ENCODE results near the gene DAAM1. TPM values are rescaled to one million over a fixed set of nuclear protein-coding genes. Genes with fewer than 3 reads are reported as not detected.
A peak's percentile ranks its signal among the peaks of the same experiment; 100 is the strongest.

The DAAM1 gene
- total RNA-seq, 1 experiment from 2014 or later: 18.2 TPM

DNA sequence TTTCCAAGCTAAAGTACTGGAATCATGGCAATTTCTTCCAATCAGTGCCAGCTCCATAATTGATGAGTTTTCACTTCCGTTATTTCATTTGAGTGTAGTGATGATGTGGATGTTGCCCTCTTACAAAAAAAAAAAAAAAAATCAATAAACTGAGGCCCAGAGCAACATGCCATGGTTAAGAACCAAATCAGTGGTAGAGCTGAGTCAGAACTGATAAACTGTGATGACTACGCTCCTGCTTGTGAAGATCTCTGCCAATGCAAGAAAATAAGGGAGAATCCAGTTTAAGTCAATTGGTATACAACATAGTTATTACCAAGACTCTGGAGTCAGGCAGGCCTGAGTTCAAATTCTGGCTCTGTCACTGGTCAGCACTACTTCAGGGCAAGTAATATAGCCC, 174.0 kb downstream of the DAAM1 start:
- peak; percentile 58 for DNase-seq (ENCODE audit: low read depth)

DNA sequence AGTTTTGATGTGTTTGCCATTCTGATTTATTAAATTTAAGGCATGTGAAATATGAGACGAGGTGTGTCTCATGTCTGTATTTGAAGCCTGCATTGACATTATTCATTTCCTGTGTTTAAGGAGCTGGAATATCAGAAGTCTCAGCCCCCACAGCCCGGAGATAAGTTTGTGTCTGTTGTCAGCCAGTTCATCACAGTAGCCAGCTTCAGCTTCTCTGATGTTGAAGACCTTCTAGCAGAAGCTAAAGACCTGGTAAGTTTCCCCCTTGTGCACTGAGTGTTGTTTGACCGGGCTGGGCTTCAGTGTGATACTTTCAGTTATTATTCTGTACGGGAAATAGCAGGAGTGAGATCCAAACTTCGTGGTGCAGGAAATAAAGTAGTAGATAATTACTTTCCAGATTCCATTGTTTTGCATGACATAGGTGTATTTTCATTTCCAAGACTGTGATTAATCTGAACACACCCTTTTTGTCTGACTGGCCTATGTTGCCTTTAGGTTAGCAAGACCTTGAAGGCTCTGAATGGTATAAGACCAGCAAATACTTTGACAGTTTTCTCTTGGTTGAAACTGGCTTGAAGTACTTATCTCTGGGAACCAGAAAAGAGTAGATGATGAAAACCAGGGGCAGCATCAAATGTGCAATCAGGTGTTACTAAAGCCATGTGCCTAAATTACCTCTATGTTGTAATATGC, 175.2 kb downstream of the DAAM1 start:
- DNase-seq (ENCODE audit: low read depth): peak; percentile 56

DNA sequence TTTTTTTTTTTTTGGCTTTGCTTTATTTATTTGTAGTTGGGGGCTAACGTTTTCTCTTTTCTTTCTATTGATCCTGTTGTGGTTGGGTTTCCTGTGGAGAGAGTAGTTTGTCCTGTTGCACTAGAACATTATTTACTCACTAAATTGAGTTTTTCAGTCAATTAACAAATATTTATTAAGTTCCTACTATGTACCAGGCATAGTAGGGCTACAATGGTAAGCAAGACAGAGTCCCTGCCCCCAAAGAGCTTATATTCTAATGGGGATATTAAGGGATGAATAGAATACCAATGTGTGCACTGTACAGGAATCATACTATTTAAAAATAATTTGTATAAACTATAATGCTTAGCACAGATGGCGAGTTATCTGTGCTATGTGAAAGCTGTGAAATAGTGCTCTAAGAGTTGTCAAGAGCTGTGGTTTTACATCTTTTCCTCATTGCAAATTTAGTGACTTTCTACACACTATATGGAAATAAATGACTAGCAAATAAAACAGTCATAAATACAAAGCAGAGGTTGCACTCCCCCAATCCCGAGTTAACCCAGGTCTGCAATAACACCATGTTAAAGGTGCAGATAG, 181.8 kb downstream of the DAAM1 start:
- no peak for DNase-seq (ENCODE audit: low read depth)

DNA sequence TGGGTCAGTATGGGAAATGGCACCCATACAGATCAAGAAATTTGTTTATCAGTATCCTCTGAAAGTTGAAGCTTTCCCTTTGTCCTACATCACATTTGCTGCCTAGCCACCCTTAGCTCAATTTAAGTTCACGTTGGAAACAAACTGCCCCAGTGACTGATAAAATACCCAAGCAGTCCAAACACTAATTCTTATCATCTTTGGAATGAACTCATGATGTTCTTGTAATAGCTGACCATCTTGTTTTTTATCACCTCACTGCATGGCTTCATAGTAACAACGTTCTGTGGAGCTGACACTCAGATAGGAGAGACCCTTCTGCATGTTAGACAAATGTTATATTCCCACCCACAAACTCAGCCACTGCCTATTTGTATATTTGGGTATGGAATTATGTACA, 183.3 kb downstream of the DAAM1 start:
- DNase-seq (ENCODE audit: low read depth): no peak

GRCh38 chr14:59374048-59374447, 185.6 kb downstream of the DAAM1 start:
- peak; percentile 35 for DNase-seq (ENCODE audit: low read depth)

GRCh38 chr14:59376686-59377085, 188.2 kb downstream of the DAAM1 start:
- no peak for DNase-seq (ENCODE audit: low read depth)

GRCh38 chr14:59377491-59377890, 189.0 kb downstream of the DAAM1 start:
- no peak for DNase-seq (ENCODE audit: low read depth)

DNA sequence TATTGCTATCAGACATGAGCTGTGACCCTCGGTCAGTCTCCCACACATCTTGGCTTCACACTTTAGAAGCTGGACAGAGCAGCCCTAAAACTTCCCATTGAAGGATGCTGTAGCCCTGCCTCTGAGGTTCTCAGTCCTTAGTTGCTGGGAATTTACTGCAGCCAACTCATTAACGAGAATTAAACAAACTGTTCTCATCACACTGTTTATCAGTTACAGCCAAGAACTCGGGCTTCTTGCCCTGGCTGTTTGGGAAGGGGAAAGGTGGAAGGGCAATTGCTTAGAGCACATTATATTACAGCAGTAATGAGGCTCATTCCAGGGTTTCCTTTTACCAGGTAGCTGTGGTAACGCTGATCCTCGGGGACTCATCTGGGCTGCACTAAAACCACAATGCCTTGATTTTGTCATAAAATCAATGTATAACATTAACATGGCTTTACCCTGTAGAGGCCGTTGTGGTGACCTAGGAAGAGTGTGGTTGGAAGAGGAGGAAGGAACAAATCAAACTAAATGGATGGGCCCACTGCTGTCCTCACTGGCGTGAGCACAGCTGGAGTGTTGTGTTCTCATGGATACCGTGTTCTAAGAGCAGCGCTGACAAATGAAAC, 189.6 kb downstream of the DAAM1 start:
- no peak for DNase-seq (ENCODE audit: low read depth)

DNA sequence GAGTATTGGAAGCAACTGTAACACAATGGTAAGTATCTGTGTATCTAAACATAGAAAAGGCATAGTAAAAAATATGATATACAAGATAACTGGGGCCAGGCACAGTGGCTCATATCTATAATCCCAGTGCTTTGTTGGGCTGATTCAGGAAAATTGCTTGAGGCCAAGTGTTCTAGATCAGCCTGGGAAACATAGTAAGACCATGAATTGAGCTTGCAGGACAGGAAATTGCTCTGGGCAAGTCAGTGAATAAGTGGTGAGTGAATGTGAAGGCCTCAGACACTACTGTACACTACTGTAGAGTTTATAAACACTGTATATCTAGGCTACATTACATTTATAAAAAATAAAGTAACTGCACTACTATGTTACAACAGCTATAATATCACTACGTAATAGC, 201.5 kb downstream of the DAAM1 start:
- DNase-seq (ENCODE audit: low read depth): peak; percentile 6

DNA sequence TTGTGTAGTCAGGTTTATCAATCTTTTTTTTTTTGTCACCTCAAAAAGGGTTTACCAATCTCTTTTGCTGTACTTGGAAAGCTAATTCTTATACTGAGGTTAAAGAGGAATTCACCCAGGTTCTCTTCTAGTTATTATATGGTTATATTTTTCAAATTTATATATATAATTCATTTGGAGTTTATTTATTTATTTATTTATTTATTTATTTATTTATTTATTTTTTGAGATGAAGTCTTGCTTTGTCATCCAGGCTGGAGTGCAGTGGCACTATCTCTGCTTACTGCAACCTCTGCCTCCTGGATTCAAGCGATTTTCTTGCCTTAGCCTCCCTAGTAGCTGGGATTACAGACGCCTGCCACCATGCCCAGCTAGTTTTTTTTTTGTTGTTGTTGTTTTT, 202.9 kb downstream of the DAAM1 start:
- DNase-seq (ENCODE audit: low read depth): no peak

- DNase-seq (ENCODE audit: low read depth): peak; percentile 15
These were observed 205.8 kb downstream of the DAAM1 start for GRCh38 chr14:59394268-59394667.

GRCh38 chr14:59395672-59396071, 207.2 kb downstream of the DAAM1 start:
- DNase-seq (ENCODE audit: low read depth): no peak

GRCh38 chr14:59398841-59399240, 210.4 kb downstream of the DAAM1 start:
- DNase-seq (ENCODE audit: low read depth): no peak

DNA sequence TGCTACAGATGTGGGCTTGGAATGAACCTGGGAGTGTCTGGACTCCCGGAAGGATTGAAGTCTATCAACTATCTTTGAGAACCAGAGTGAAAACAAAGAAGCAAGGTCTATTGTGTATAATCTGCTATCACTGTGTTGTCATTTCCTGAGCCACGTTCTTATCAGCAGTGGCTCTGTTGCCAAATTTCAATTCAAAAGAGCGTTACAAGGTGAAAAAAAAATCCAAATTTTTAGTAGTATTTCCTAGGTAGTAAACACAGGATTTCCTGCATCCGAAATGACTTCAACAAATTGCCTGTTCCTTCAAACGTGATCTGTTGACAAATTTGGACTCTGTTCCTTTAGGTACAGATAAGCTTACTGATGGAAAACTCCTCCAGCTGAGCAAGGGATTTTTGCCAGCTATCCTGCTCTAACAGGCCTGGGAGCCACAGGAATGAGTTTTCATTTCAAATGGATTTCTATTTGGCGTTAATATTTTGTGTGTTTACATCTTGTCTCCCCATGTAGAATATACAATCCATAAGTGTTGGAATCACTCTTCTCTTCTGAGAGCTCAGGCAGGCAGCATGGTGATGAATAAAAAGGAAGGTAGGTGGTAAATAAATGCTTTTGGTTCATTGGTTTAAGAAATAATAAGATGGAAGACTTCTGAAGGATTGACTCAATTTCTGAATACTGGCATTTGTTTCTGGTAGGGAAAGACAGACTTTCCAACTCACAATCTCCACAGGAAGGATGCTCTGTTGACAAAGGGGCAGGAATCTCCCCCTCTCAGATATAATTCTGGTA, 218.2 kb downstream of the DAAM1 start:
- DNase-seq (ENCODE audit: low read depth): peak; percentile 22

- peak; percentile 88 for DNase-seq (ENCODE audit: low read depth)
These were observed 219.0 kb downstream of the DAAM1 start for GRCh38 chr14:59407246-59408010.

- no peak for DNase-seq (ENCODE audit: low read depth)
These were observed 227.6 kb downstream of the DAAM1 start for GRCh38 chr14:59415836-59416602.

- DNase-seq (ENCODE audit: low read depth): no peak
These were observed 228.8 kb downstream of the DAAM1 start for GRCh38 chr14:59417311-59417710.

- no peak for DNase-seq (ENCODE audit: low read depth)
These were observed 230.8 kb downstream of the DAAM1 start for GRCh38 chr14:59419303-59419702.

All from M059J (cell line).